Panc1 (cell line): ENCODE results near the gene ADSS1. TPM values are rescaled to one million over a fixed set of nuclear protein-coding genes. Genes with fewer than 3 reads are reported as not detected.

ENCODE experiments used
- ATAC-seq: fragments of 200-7000 bp; cut with Tn5 transposase; 2 replicates; pipeline ENCODE4 v1.9.1; 2020; ENCODE audit warnings: mild to moderate bottlenecking, moderate library complexity
- Bru-seq: library from RNA; stranded (reverse); fragments of 400-500 nt; gene quantifications from one replicate; lab custom pipeline; 2021; lab: Mats Ljungman, UMichigan
- BruChase-seq, 2 experiments: library from RNA; stranded (reverse); fragments of 400-500 nt; gene quantifications; one replicate each; lab custom pipeline; 2021; lab: Mats Ljungman, UMichigan
- BruUV-seq: library from RNA; stranded (reverse); fragments of 400-500 nt; replicated peaks from 2 replicates; lab custom pipeline; 2021; lab: Mats Ljungman, UMichigan
- CTCF ChIA-PET: fragments of 300-600 bp; sonication (Branson Sonifier 250); formaldehyde crosslinking; loops from one replicate; lab custom pipeline; 2022; ENCODE audit warnings: antibody characterized with exemption; lab: Charles Lee
- POLR2A ChIA-PET: fragments of 300-600 bp; sonication (Branson Sonifier 250); formaldehyde crosslinking; loops from one replicate; lab custom pipeline; 2022; ENCODE audit warnings: antibody characterized with exemption; lab: Charles Lee
- DNase-seq: peaks from one replicate; pipeline ENCODE4 v3.0.0-alpha.2; 2010; ENCODE audit warnings: low read depth, low spot score
- H3K27ac ChIP-seq: 2 replicates; pipeline ENCODE4 v1.5.1; 2011; ENCODE audit warnings: mild to moderate bottlenecking, low read length, inconsistent platforms
- H3K27me3 ChIP-seq: fragments of 200-500 bp; sonication (Bioruptor generic); 2 replicates; pipeline ENCODE4 v1.6.0; 2014; ENCODE audit warnings: low read length, inconsistent platforms; ENCODE audit not compliant: control insufficient read depth, insufficient read depth
- H3K36me3 ChIP-seq: fragments of 200-500 bp; sonication (Bioruptor generic); 2 replicates; pipeline ENCODE4 v1.5.1; 2014; ENCODE audit warnings: inconsistent platforms, mild to moderate bottlenecking, low read length, moderate library complexity; ENCODE audit not compliant: control insufficient read depth, insufficient read depth
- H3K4me1 ChIP-seq: 2 replicates; pipeline ENCODE4 v1.5.1; 2011; ENCODE audit warnings: inconsistent platforms, mild to moderate bottlenecking, low read length, moderate library complexity; ENCODE audit not compliant: control insufficient read depth, insufficient read depth
- H3K4me3 ChIP-seq, 2 experiments: 2 replicates each; pipeline ENCODE4 v1.5.1; 2011 to 2012; ENCODE audit warnings: low read depth in 2 of 2, low read length in 2 of 2, mild to moderate bottlenecking in 2 of 2, inconsistent platforms in 1 of 2, moderate library complexity in 1 of 2
- H3K9me3 ChIP-seq: fragments of 200-500 bp; sonication (Bioruptor generic); 2 replicates; pipeline ENCODE4 v1.5.1; 2014; ENCODE audit warnings: low read depth, mild to moderate bottlenecking, inconsistent platforms, low read length, moderate library complexity; ENCODE audit not compliant: control insufficient read depth, insufficient read depth
- POLR2AphosphoS5 ChIP-seq: IDR thresholded peaks from 2 replicates; pipeline ENCODE4 v1.6.1; 2012; ENCODE audit warnings: mild to moderate bottlenecking, low read depth, low read length, moderate library complexity
- SIN3A ChIP-seq: IDR thresholded peaks from 2 replicates; pipeline ENCODE4 v1.6.1; 2012; ENCODE audit warnings: low read depth, mild to moderate bottlenecking, low read length, moderate library complexity, borderline replicate concordance; ENCODE audit not compliant: insufficient read depth
- TCF7L2 ChIP-seq: IDR thresholded peaks from 2 replicates; pipeline ENCODE4 v1.6.1; 2011; ENCODE audit warnings: mild to moderate bottlenecking, low read depth, low read length, inconsistent platforms
- in situ Hi-C: cut with HindIII; loops from 2 replicates; pipeline ENCODE4 v1.10.0; 2016; ENCODE audit warnings: low sequenced_read_pairs, low pct_unique_long_range_greater_than_20kb
- intact Hi-C: fragments of 100-400 bp; cut with micrococcal nuclease; formaldehyde crosslinking; loops from one replicate; pipeline ENCODE4 v1.10.0; 2022; ENCODE audit not compliant: unreplicated experiment
- long read RNA-seq: library from polyadenylated mRNA; unstranded; transcript quantifications from one replicate; pipeline ENCODE4 v2.0.0, GENCODE V29; 2021; ENCODE audit not compliant: unreplicated experiment
- polyA plus RNA-seq: library from polyadenylated mRNA; unstranded; fragments of >200 nt; gene quantifications from one replicate; pipeline ENCODE4 v1.2.1, GENCODE V29; 2012; ENCODE audit warnings: missing spikeins; ENCODE audit not compliant: insufficient read length
- total RNA-seq: library from RNA; stranded (reverse); gene quantifications from one replicate; pipeline ENCODE4 v1.2.1, GENCODE V29; 2021; ENCODE audit not compliant: unreplicated experiment
- TF ChIP-seq, protein P1 (sequence below): fragments of 450-650 bp; IDR thresholded peaks from 2 replicates; pipeline ENCODE4 v1.5.1; 2017; ENCODE audit warnings: mild to moderate bottlenecking
- TF ChIP-seq, protein P2 (sequence below), 2 experiments: IDR thresholded peaks; 2 replicates each; pipeline ENCODE4 v1.6.1; 2011 to 2012; ENCODE audit warnings: low read depth in 2 of 2, control low read depth in 1 of 2, low read length in 1 of 2, mild to moderate bottlenecking in 1 of 2, moderate library complexity in 1 of 2; ENCODE audit not compliant: insufficient read depth in 1 of 2

ADSS1 gene
- 9.4 TPM for total RNA-seq
- polyA plus RNA-seq: 15.6 TPM
- Bru-seq, nascent RNA: percentile 41 among the genes with signal in this experiment
- percentile 43 among the genes with signal in this experiment for BruChase-seq, experiment 1, labeled RNA remaining after a 2-hour chase
- percentile 51 among the genes with signal in this experiment for BruChase-seq, experiment 2, labeled RNA remaining after a 6-hour chase
- long read RNA-seq, transcript ADSSL1-201 (13 exons, 1,766 nt): major isoform, 8 of 13 reads
- long read RNA-seq, partial matches to known transcripts: 3 of 13 reads
- long read RNA-seq, other reads (novel, unspliced or antisense): 1 of 13 reads

DNA sequence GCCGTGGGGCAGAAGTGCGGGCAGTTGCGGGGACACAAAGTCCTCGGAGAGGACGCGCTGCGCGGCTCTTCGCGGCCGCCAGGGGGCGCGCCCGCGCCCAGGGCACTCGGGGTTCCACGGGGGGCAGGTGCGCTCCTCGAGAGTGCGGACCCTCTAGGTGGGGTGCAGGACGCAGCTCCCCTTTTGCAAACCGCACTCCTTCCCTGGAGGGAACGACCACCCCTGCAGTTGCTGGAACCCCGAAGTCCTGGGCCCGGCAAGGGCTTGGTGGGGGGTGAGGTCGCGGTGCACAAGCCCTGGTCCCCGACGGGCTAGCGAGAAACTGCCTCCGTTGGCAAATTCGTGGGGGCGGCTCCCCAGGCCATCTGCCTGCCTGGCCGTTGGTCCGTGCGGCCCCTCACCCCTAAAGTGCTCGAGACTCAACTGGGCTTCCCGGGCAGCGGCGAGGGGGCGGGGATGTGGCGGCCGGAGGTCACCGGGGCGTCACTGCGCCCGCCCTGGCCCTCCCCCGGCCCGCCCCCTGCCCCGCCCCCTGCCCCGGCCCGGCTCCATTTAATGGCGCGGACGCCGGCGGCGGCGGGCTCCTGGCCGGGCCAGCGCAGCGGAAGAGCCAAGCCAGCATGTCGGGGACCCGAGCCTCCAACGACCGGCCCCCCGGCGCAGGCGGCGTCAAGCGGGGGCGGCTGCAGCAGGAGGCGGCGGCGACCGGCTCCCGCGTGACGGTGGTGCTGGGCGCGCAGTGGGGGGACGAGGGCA, at the start of gene ADSS1:
TSS of gene ADSS1 (plus strand) at position 579 of the 756 bp plus-strand sequence. CDS start at position 621, 42 bp downstream.
- peak; percentile 24 for DNase-seq
- ChIA-PET POLR2A (no interaction called here), CTCF (no interaction called here)
- Histone ChIP-seq H3K27me3 (no peaks in the 10 kb centered on the region), H3K4me3 (peak within 1 kb of the TSS; percentile 42 to 52), H3K9me3 (no peaks in the 10 kb centered on the region), H3K27ac (peak within 1 kb of the TSS; percentile 63), H3K4me1 (peaks cover 33% of the 10 kb centered on the region), H3K36me3 (no peaks in the 10 kb centered on the region)
- intact Hi-C loops (no loop called here), in situ Hi-C loops (no loop called here)
- TF ChIP-seq SIN3A (0 out of 2 replicates have a peak, but pooled peaks have one; percentile 68), TCF7L2 (no peak), POLR2AphosphoS5 (peak; percentile 9; the same call in 1 of the 2 replicates)
- TF ChIP-seq, protein P1, sequence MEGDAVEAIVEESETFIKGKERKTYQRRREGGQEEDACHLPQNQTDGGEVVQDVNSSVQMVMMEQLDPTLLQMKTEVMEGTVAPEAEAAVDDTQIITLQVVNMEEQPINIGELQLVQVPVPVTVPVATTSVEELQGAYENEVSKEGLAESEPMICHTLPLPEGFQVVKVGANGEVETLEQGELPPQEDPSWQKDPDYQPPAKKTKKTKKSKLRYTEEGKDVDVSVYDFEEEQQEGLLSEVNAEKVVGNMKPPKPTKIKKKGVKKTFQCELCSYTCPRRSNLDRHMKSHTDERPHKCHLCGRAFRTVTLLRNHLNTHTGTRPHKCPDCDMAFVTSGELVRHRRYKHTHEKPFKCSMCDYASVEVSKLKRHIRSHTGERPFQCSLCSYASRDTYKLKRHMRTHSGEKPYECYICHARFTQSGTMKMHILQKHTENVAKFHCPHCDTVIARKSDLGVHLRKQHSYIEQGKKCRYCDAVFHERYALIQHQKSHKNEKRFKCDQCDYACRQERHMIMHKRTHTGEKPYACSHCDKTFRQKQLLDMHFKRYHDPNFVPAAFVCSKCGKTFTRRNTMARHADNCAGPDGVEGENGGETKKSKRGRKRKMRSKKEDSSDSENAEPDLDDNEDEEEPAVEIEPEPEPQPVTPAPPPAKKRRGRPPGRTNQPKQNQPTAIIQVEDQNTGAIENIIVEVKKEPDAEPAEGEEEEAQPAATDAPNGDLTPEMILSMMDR: peak; percentile 97
- TF ChIP-seq, protein P2, sequence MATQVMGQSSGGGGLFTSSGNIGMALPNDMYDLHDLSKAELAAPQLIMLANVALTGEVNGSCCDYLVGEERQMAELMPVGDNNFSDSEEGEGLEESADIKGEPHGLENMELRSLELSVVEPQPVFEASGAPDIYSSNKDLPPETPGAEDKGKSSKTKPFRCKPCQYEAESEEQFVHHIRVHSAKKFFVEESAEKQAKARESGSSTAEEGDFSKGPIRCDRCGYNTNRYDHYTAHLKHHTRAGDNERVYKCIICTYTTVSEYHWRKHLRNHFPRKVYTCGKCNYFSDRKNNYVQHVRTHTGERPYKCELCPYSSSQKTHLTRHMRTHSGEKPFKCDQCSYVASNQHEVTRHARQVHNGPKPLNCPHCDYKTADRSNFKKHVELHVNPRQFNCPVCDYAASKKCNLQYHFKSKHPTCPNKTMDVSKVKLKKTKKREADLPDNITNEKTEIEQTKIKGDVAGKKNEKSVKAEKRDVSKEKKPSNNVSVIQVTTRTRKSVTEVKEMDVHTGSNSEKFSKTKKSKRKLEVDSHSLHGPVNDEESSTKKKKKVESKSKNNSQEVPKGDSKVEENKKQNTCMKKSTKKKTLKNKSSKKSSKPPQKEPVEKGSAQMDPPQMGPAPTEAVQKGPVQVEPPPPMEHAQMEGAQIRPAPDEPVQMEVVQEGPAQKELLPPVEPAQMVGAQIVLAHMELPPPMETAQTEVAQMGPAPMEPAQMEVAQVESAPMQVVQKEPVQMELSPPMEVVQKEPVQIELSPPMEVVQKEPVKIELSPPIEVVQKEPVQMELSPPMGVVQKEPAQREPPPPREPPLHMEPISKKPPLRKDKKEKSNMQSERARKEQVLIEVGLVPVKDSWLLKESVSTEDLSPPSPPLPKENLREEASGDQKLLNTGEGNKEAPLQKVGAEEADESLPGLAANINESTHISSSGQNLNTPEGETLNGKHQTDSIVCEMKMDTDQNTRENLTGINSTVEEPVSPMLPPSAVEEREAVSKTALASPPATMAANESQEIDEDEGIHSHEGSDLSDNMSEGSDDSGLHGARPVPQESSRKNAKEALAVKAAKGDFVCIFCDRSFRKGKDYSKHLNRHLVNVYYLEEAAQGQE (IDR thresholded peaks at IDR 0.05; ENCODE audit: insufficient read depth in 1 of 2, low read depth in 2 of 2, low read length in 1 of 2): no peak
- no TSS peak for BruUV-seq
- peak; percentile 59 for ATAC-seq

DNA sequence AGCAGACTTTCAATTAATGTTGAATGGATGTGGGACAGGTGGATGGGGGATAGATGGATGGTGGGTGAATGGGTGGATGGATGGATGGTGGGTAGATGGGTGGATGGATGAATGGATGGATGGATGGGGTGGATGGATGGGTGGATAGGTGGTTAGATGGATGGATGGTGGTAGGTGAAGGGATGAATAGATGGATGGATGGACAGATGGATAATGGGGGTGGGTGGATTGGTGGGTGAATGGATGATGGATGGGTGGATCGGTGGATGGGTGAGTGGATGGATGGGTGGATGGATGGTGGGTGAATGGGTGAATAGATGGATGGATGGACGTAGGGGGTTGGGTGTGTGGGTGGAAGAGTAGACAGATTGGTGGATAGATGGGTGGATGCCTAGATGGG, 48.6 kb upstream of the ADSS1 start:
- TF ChIP-seq, protein P2 (IDR thresholded peaks at IDR 0.05; ENCODE audit: insufficient read depth in 1 of 2, low read depth in 2 of 2, low read length in 1 of 2): no peak
- TF ChIP-seq POLR2AphosphoS5 (no peak), TCF7L2 (no peak)
- POLR2A ChIA-PET: no interaction called here
- ATAC-seq (no peak), DNase-seq (no peak)
- Histone ChIP-seq H3K27ac (no peak overlapping the region), H3K4me1 (peaks cover 46% of the 10 kb centered on the region), H3K9me3 (no peaks in the 10 kb centered on the region), H3K27me3 (no peaks in the 10 kb centered on the region), H3K36me3 (no peaks in the 10 kb centered on the region; the same call in 1 of the 2 replicates), H3K4me3 (no peak overlapping the region)
- no TSS peak for BruUV-seq
- CTCF ChIA-PET: interaction anchor here (1.2 kb wide), 1 partner anchor 9 kb away, joined by 3 read pairs; no protein-coding TSS in a partner anchor
- intact Hi-C loops: no loop called here
- in situ Hi-C loops: no loop called here
